HG03378 (cell line): ENCODE results near the gene CLASP1.
"Not testable (repeated sequence)": the region's sequence is repeated elsewhere in the genome, so short reads cannot be mapped to it uniquely, and the experiment has no call there.

ENCODE experiments used
- ATAC-seq: cut with Tn5 transposase; IDR thresholded peaks from one replicate; pipeline ENCODE4 v1.9.1; 2021; ENCODE audit warnings: mild to moderate bottlenecking, moderate library complexity; ENCODE audit not compliant: unreplicated experiment

Gene CLASP1

GRCh38 chr2:121587131-121587530, 62.1 kb downstream of the CLASP1 start:
- no peak for ATAC-seq

- no peak for ATAC-seq
Measured at GRCh38 chr2:121584741-121585140, 64.5 kb downstream of the CLASP1 start.

GRCh38 chr2:121583555-121583954, 65.7 kb downstream of the CLASP1 start:
- no peak for ATAC-seq

- ATAC-seq = no peak
Measured at GRCh38 chr2:121582272-121582671, 67.0 kb downstream of the CLASP1 start.

- ATAC-seq = no peak
Measured at GRCh38 chr2:121579309-121579708, 70.0 kb downstream of the CLASP1 start.

- ATAC-seq = no peak
Measured at GRCh38 chr2:121577381-121577780, 71.9 kb downstream of the CLASP1 start.

GRCh38 chr2:121576263-121576662, 73.0 kb downstream of the CLASP1 start:
- no peak for ATAC-seq

GRCh38 chr2:121575800-121576199, 73.5 kb downstream of the CLASP1 start:
- no peak for ATAC-seq

GRCh38 chr2:121570667-121571055, 78.6 kb downstream of the CLASP1 start:
- no peak for ATAC-seq

GRCh38 chr2:121570036-121570666, 79.1 kb downstream of the CLASP1 start:
- no peak for ATAC-seq

GRCh38 chr2:121567957-121568409, 81.3 kb downstream of the CLASP1 start:
- ATAC-seq = no peak

- ATAC-seq = no peak
Measured at GRCh38 chr2:121567452-121567851, 81.8 kb downstream of the CLASP1 start.

- no peak for ATAC-seq
Measured at GRCh38 chr2:121565389-121566250, 83.6 kb downstream of the CLASP1 start.

GRCh38 chr2:121564905-121565304, 84.4 kb downstream of the CLASP1 start:
- ATAC-seq = no peak

GRCh38 chr2:121563754-121564153, 85.5 kb downstream of the CLASP1 start:
- ATAC-seq = not testable (repeated sequence)

GRCh38 chr2:121562269-121563176, 86.7 kb downstream of the CLASP1 start:
- ATAC-seq = no peak

GRCh38 chr2:121561617-121562268, 87.5 kb downstream of the CLASP1 start:
- ATAC-seq = no peak

GRCh38 chr2:121558329-121558728, 90.9 kb downstream of the CLASP1 start:
- ATAC-seq = peak; percentile 65

GRCh38 chr2:121555008-121555407, 94.3 kb downstream of the CLASP1 start:
- ATAC-seq = no peak

- ATAC-seq = not testable (repeated sequence)
Measured at GRCh38 chr2:121552477-121553180, 96.6 kb downstream of the CLASP1 start.
